ENCODE data around the gene IL22. TPM values are rescaled to one million over a fixed set of nuclear protein-coding genes. Genes with fewer than 3 reads are reported as not detected.
"Not testable (repeated sequence)": the region's sequence is repeated elsewhere in the genome, so short reads cannot be mapped to it uniquely, and the experiment has no call there.

Gene IL22
- total and polyA plus RNA-seq, 2 donors (not counting 1 experiment from before 2014, with no cell fraction given), result not detected

GRCh38 chr12:68210875-68211274, 42.5 kb downstream of the IL22 start:
- Mint-ChIP-seq H3K27me3 (peaks cover 20% of the 10 kb centered on the region), H3K4me3 (no peak overlapping the region), H3K27ac (no peak overlapping the region), H3K9me3 (ENCODE audit: insufficient read depth) (no peaks in the 10 kb centered on the region), H3K4me1 (no peaks in the 10 kb centered on the region)
- ChIA-PET CTCF (interaction anchor here (2.5 kb wide), 1 partner anchor 12 kb away, joined by 12 read pairs; no protein-coding TSS in a partner anchor), POLR2A (no interaction called here)
- Histone ChIP-seq H3K79me2 (ENCODE audit: control insufficient read depth, insufficient read depth, low read length) (no peaks in the 10 kb centered on the region), H3K4me3 (ENCODE audit: control extremely low read depth in 1 of 5, extremely low read depth in 1 of 5, insufficient read depth in 1 of 5, low read depth in 2 of 5, low read length in 4 of 5) (no peak overlapping the region), H3K36me3 (replicated peaks in 1 of 2; ENCODE audit: control extremely low read depth in 1 of 2, control insufficient read depth in 1 of 2, extremely low read depth in 1 of 2, insufficient read depth in 2 of 2, low read length in 1 of 2) (no peaks in the 10 kb centered on the region), H3K27ac (ENCODE audit: low read length in 2 of 2) (no peak overlapping the region), H4K20me1 (ENCODE audit: control insufficient read depth, insufficient read depth, low read length, poor library complexity, severe bottlenecking) (no peaks in the 10 kb centered on the region), H3K27me3 (replicated peaks in 1 of 4; ENCODE audit: control extremely low read depth in 1 of 4, control insufficient read depth in 3 of 4, insufficient read depth in 4 of 4, low read length in 3 of 4) (no peaks in the 10 kb centered on the region), H3K4me1 (ENCODE audit: control insufficient read depth in 2 of 2, insufficient read depth in 2 of 2, low read length in 2 of 2) (no peaks in the 10 kb centered on the region), H3K9ac (ENCODE audit: low read length) (no peak overlapping the region), H3K4me2 (replicated peaks; ENCODE audit: low read depth, low read length, poor library complexity, severe bottlenecking) (no peak overlapping the region), H2AFZ (ENCODE audit: insufficient read depth, low read depth, low read length, poor library complexity, severe bottlenecking) (no peak overlapping the region), H3K9me3 (ENCODE audit: control extremely low read depth in 1 of 3, control insufficient read depth in 2 of 3, insufficient read depth in 1 of 3, low read length in 2 of 3) (no peaks in the 10 kb centered on the region)
- DNase-seq (no peak), ATAC-seq (ENCODE audit: low read depth) (no peak)
- intact Hi-C loops (cut with micrococcal nuclease), result no loop called here
- WGBS (ENCODE audit: insufficient coverage), result no CpG with 5 or more reads among the region's 2 CpGs
- no peak for TF ChIP-seq CTCF (IDR thresholded peaks at IDR 0.05)
- no peak for TF ChIP-seq EZH2 (IDR thresholded peaks at IDR 0.05; ENCODE audit: borderline replicate concordance, insufficient read depth, low read depth, low read length, poor library complexity, severe bottlenecking)

- H3K27me3 ChIP-seq (replicated peaks in 1 of 4; ENCODE audit: control extremely low read depth in 1 of 4, control insufficient read depth in 3 of 4, insufficient read depth in 4 of 4, low read length in 3 of 4); H3K4me3 ChIP-seq (ENCODE audit: control extremely low read depth in 1 of 5, extremely low read depth in 1 of 5, insufficient read depth in 1 of 5, low read depth in 2 of 5, low read length in 4 of 5); H3K4me3 Mint-ChIP-seq; H3K9ac ChIP-seq (ENCODE audit: low read length); H3K4me2 ChIP-seq (replicated peaks; ENCODE audit: low read depth, low read length, poor library complexity, severe bottlenecking); DNase-seq; H3K27ac ChIP-seq (ENCODE audit: low read length in 2 of 2); H3K9me3 ChIP-seq (ENCODE audit: control extremely low read depth in 1 of 3, control insufficient read depth in 2 of 3, insufficient read depth in 1 of 3, low read length in 2 of 3); H3K79me2 ChIP-seq (ENCODE audit: control insufficient read depth, insufficient read depth, low read length); H3K36me3 ChIP-seq (replicated peaks in 1 of 2; ENCODE audit: control extremely low read depth in 1 of 2, control insufficient read depth in 1 of 2, extremely low read depth in 1 of 2, insufficient read depth in 2 of 2, low read length in 1 of 2); CTCF ChIA-PET; ATAC-seq (ENCODE audit: low read depth); H3K4me1 ChIP-seq (ENCODE audit: control insufficient read depth in 2 of 2, insufficient read depth in 2 of 2, low read length in 2 of 2); POLR2A ChIA-PET; H2AFZ ChIP-seq (ENCODE audit: insufficient read depth, low read depth, low read length, poor library complexity, severe bottlenecking); H3K4me1 Mint-ChIP-seq; H3K9me3 Mint-ChIP-seq (ENCODE audit: insufficient read depth); H3K27ac Mint-ChIP-seq; H4K20me1 ChIP-seq (ENCODE audit: control insufficient read depth, insufficient read depth, low read length, poor library complexity, severe bottlenecking); intact Hi-C loops (cut with micrococcal nuclease): not testable (repeated sequence)
- peaks cover 17% of the 10 kb centered on the region for H3K27me3 Mint-ChIP-seq
- 80% methylated on average over 5 of the region's 12 CpGs for WGBS (ENCODE audit: insufficient coverage)
These were observed 44.2 kb downstream of the IL22 start for GRCh38 chr12:68209048-68209728.
